Neural progenitor cell (in vitro differentiated cells): Measurements from ENCODE around the gene TCFL5.

ENCODE experiments used
- EZH2 ChIP-seq: fragments of 200-600 bp; sonication (generic); IDR thresholded peaks from 2 replicates; pipeline ENCODE4 v1.6.1; 2017; ENCODE audit warnings: antibody characterized with exemption, mild to moderate bottlenecking, moderate library complexity
- EZH2phosphoT487 ChIP-seq: fragments of 200-600 bp; sonication (generic); IDR thresholded peaks from 2 replicates; pipeline ENCODE4 v1.6.1; 2017; ENCODE audit warnings: antibody characterized with exemption
- TF ChIP-seq, protein P1 (sequence below): fragments of 200-600 bp; sonication (generic); IDR thresholded peaks from 2 replicates; pipeline ENCODE4 v1.5.1; 2017; ENCODE audit warnings: antibody characterized with exemption, mild to moderate bottlenecking

DNA sequence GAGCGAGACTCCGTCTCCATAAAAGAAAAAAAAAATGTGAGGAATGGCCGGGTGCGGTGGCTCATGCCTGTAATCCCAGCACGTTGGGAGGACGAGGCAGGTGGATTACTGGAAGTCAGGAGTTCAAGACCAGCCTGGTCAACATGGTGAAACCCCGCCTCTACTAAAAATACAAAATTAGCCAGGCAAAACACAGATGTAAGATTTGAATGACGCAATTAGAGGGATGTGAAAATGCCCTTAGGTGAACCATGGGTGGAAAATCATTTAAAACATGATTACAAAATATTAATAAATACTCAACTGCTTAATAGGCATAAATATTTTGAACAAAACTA is 23.9 kb downstream of the TCFL5 start:
- TF ChIP-seq, protein P1, sequence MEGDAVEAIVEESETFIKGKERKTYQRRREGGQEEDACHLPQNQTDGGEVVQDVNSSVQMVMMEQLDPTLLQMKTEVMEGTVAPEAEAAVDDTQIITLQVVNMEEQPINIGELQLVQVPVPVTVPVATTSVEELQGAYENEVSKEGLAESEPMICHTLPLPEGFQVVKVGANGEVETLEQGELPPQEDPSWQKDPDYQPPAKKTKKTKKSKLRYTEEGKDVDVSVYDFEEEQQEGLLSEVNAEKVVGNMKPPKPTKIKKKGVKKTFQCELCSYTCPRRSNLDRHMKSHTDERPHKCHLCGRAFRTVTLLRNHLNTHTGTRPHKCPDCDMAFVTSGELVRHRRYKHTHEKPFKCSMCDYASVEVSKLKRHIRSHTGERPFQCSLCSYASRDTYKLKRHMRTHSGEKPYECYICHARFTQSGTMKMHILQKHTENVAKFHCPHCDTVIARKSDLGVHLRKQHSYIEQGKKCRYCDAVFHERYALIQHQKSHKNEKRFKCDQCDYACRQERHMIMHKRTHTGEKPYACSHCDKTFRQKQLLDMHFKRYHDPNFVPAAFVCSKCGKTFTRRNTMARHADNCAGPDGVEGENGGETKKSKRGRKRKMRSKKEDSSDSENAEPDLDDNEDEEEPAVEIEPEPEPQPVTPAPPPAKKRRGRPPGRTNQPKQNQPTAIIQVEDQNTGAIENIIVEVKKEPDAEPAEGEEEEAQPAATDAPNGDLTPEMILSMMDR, result no peak
- TF ChIP-seq EZH2phosphoT487 (no peak), EZH2 (no peak)
